ENCODE results near the gene MYO15B.

MYO15B gene

GRCh38 chr17:75641343-75641742 is 53.7 kb downstream of the MYO15B start:
- no peak for DNase-seq

GRCh38 chr17:75642182-75642783 is 54.7 kb downstream of the MYO15B start:
- DNase-seq: peak; percentile 39

- peak; percentile 94 for DNase-seq
These were observed 55.4 kb downstream of the MYO15B start for GRCh38 chr17:75642784-75643642.

- no peak for DNase-seq
These were observed 56.0 kb downstream of the MYO15B start for GRCh38 chr17:75643643-75644017.

- DNase-seq: peak; percentile 72
These were observed 57.9 kb downstream of the MYO15B start for GRCh38 chr17:75645501-75645888.

- peak; percentile 82 for DNase-seq
These were observed 58.5 kb downstream of the MYO15B start for GRCh38 chr17:75645889-75646637.

- DNase-seq: no peak
These were observed 59.0 kb downstream of the MYO15B start for GRCh38 chr17:75646638-75646992.

GRCh38 chr17:75647061-75647460 is 59.5 kb downstream of the MYO15B start:
- DNase-seq: no peak

- DNase-seq: no peak
These were observed 60.3 kb downstream of the MYO15B start for GRCh38 chr17:75647921-75648320.

- no peak for DNase-seq
These were observed 62.1 kb downstream of the MYO15B start for GRCh38 chr17:75649687-75650086.

- DNase-seq: no peak
These were observed 63.3 kb downstream of the MYO15B start for GRCh38 chr17:75650874-75651273.

- DNase-seq: no peak
These were observed 64.7 kb downstream of the MYO15B start for GRCh38 chr17:75652341-75652740.

- DNase-seq: peak; percentile 85
These were observed 65.4 kb downstream of the MYO15B start for GRCh38 chr17:75652934-75653549.

- DNase-seq: no peak
These were observed 66.6 kb downstream of the MYO15B start for GRCh38 chr17:75654176-75654575.

GRCh38 chr17:75658237-75658636 is 70.6 kb downstream of the MYO15B start:
- no peak for DNase-seq

GRCh38 chr17:75661531-75661930 is 73.9 kb downstream of the MYO15B start:
- DNase-seq: no peak

GRCh38 chr17:75662511-75662910 is 74.9 kb downstream of the MYO15B start:
- DNase-seq: no peak

GRCh38 chr17:75664099-75664549 is 76.5 kb downstream of the MYO15B start:
- DNase-seq: no peak

- no peak for DNase-seq
These were observed 78.4 kb downstream of the MYO15B start for GRCh38 chr17:75665981-75666380.

- DNase-seq: peak; percentile 100
These were observed 79.6 kb downstream of the MYO15B start, which contains the start of the genes RECQL5 and SAP30BP for GRCh38 chr17:75666959-75667790. Gene RECQL5, minus strand, starts transcription at chr17:75667154. Its CDS starts 597 bp downstream, at chr17:75666557. Gene SAP30BP, plus strand, starts transcription at chr17:75667338. Its CDS starts 35 bp downstream, at chr17:75667373.

- no peak for DNase-seq
These were observed 80.2 kb downstream of the MYO15B start for GRCh38 chr17:75667825-75668224.

- DNase-seq: no peak
These were observed 80.9 kb downstream of the MYO15B start for GRCh38 chr17:75668489-75668888.
